ENCODE data around the gene DHX30. TPM values are rescaled to one million over a fixed set of nuclear protein-coding genes. Genes with fewer than 3 reads are reported as not detected.
A peak's percentile ranks its signal among the peaks of the same experiment; 100 is the strongest.
"Not testable (repeated sequence)": the region's sequence is repeated elsewhere in the genome, so short reads cannot be mapped to it uniquely, and the experiment has no call there.

Gene DHX30
- total RNA-seq, 1 donor from 2014 or later, result 25.8 TPM

DNA sequence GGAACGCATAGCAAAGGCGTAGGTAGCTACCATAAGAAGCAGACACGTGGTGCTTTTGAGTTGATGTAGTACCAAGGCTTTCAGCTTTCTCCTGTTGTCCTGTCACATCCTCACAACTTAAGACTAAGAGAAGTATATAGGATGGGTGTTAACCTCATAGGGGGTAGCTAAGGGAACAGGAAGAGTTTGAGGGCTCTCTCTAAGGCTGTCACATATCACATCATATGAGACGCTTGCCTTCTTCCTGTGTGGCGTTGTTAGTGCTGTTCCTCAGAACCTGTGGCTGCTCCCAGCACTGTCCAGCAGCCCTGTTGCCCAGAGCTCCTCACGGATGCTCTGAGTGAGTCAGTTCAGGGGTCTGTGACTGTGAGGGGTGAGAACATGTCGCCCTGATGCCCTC, 14.7 kb downstream of the DHX30 start:
- intact Hi-C loops (cut with DNase I), result no loop called here
- TF ChIP-seq, protein P1, sequence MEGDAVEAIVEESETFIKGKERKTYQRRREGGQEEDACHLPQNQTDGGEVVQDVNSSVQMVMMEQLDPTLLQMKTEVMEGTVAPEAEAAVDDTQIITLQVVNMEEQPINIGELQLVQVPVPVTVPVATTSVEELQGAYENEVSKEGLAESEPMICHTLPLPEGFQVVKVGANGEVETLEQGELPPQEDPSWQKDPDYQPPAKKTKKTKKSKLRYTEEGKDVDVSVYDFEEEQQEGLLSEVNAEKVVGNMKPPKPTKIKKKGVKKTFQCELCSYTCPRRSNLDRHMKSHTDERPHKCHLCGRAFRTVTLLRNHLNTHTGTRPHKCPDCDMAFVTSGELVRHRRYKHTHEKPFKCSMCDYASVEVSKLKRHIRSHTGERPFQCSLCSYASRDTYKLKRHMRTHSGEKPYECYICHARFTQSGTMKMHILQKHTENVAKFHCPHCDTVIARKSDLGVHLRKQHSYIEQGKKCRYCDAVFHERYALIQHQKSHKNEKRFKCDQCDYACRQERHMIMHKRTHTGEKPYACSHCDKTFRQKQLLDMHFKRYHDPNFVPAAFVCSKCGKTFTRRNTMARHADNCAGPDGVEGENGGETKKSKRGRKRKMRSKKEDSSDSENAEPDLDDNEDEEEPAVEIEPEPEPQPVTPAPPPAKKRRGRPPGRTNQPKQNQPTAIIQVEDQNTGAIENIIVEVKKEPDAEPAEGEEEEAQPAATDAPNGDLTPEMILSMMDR (IDR thresholded peaks at IDR 0.05), result no peak
- H3K9me3 ChIP-seq, result no peaks in the 10 kb centered on the region
- no peak overlapping the region for H3K4me3 ChIP-seq
- DNase-seq (ENCODE audit: low spot score in 2 of 2), result no peak
- no peak overlapping the region for H3K27ac ChIP-seq
- H3K4me1 ChIP-seq, result no peaks in the 10 kb centered on the region
- H3K36me3 ChIP-seq, result peaks cover 20 to 57% of the 10 kb centered on the region in 2 donors
- H3K27me3 ChIP-seq, result no peaks in the 10 kb centered on the region

DNA sequence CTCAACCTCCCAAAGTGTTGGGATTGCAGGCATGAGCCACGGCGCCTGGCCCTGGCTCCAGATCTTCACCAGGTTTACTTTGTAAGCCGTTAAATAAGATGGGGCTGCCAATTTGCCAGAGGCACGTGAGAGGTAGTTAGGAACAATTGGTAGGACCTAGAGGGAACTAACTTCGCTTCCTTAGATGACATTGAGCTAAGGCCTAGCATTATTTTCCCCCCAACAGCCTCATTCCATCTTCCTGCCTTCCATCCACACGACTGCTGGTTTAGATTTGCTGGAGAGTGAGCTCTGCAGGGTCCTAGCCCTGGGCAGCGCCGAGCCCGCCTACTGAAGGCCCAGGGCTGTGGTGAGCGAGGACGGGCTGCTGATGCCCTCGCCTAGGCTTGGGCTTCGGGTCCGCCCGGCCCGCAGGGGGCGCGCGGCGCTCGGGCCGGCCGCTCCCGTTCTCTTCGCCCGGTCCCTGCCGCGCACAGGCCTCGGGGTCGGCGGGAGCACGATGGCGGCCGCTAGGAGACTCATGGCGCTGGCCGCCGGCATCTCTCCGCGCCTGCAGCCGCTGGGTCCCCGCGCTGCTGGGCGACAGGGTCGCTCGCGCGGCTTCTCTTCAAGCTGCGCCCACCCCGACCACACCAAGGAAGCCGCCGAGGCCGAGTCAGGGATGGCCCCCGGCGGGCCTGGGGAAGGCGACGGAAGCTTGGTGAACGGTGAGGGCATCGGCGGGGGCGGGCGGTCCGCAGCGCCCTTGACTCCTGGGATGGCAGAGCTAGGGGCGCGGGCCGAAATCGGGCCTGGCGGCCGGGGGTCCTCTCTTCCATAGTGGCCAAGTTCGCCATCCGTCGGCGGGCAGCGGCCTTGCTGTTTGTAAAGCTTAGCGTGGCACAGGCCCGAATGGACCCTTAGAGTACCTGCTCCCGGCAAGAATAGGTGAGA, 21.9 kb downstream of the DHX30 start:
- Histone ChIP-seq H3K9me3 (no peaks in the 10 kb centered on the region), H3K4me1 (peaks cover 5 to 6% of the 10 kb centered on the region in 2 donors), H3K36me3 (peaks cover 30 to 51% of the 10 kb centered on the region in 2 donors), H3K27me3 (no peaks in the 10 kb centered on the region), H3K4me3 (peak overlapping the region; percentile 99 to 100), H3K27ac (peak overlapping the region; percentile 84 to 85)
- peak in 1 of 2 donors; percentile 86 for DNase-seq (ENCODE audit: low spot score in 2 of 2)
- intact Hi-C loops (cut with DNase I), result loop anchor here (2.0 kb wide), 1 partner anchor 22 kb away; the partner anchor contains the start of gene DHX30
- TF ChIP-seq, protein P1 (IDR thresholded peaks at IDR 0.05), result peak; percentile 66 to 94 (median 81)

DNA sequence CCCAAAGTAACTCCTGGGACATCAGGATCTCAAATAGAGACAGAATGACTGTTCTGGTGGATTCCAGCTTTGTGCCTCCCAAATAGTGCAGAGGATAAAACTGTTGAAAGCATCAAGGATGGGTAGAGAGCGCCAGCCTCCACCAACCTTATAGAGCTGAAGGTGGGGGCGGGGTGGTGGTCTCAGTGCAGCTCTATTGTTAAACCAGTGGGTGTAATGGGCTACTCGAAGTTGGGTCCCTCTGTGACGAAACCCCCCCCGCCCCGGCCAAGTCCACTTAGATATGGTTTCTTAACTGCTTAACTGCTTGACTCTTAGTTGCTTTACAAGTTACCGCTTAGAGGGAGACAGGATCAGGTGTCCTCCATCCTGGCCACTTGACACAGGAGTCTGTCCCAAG, 22.7 kb downstream of the DHX30 start:
- H3K4me3 ChIP-seq, result peak overlapping the region; percentile 99 to 100
- peaks cover 5 to 6% of the 10 kb centered on the region in 2 donors for H3K4me1 ChIP-seq
- intact Hi-C loops (cut with DNase I), result loop anchor here (2.0 kb wide), 1 partner anchor 23 kb away; the partner anchor contains the start of gene DHX30
- no peaks in the 10 kb centered on the region for H3K9me3 ChIP-seq
- TF ChIP-seq, protein P1 (IDR thresholded peaks at IDR 0.05), result no peak
- H3K36me3 ChIP-seq, result peaks cover 35 to 51% of the 10 kb centered on the region in 2 donors
- DNase-seq (ENCODE audit: low spot score in 2 of 2), result no peak
- peak overlapping the region; percentile 84 to 85 for H3K27ac ChIP-seq
- no peaks in the 10 kb centered on the region for H3K27me3 ChIP-seq

DNA sequence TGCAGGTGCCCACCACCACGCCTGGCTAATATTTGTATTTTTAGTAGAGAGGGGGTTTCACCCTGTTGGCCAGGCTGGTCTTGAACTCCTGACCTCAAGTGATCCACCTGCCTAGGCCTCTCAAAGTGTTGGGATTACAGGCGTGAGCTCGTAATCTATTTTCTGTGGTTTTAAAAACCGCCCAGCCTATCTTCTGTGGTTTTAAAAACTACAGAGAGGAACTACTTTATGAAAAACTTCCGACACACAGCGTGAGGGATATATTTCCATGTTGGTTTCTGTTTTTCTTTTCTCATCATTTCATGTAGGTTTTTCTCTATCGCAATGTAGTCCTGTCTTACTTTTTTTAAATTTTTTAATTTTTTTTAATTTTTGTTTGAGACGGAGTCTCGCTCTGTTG, 26.5 kb downstream of the DHX30 start:
- H3K4me1 ChIP-seq; H3K27me3 ChIP-seq; H3K27ac ChIP-seq; H3K4me3 ChIP-seq; DNase-seq (ENCODE audit: low spot score in 2 of 2); H3K9me3 ChIP-seq; intact Hi-C loops (cut with DNase I): not testable (repeated sequence)
- peaks cover 60 to 71% of the 10 kb centered on the region in 2 donors for H3K36me3 ChIP-seq

DNA sequence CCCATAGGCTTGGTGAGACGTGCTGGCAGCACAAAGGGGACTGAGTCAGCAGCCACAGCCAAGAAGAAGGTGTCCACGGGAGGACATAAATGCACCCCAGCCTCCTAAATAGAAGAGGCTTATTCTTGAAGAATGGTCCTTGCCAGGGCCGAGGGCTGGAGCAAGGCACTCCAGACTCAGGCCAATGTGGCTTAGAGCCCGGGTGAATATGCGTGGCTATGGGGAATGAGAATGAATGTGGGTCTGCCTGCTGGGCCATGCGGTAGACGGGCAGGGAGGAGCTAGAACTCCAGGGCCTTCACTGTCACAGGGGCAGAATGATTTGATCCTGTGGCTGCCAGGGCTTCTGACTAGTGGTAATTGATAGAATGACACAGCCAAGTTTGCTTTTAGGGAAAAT, 34.0 kb downstream of the DHX30 start:
- peak overlapping the region; percentile 14 to 43 for H3K27ac ChIP-seq
- H3K4me1 ChIP-seq, result no peaks in the 10 kb centered on the region
- intact Hi-C loops (cut with DNase I), result loop anchor here (2.0 kb wide), 2 partner anchors 154 to 314 kb away; no protein-coding TSS in a partner anchor
- TF ChIP-seq, protein P1 (IDR thresholded peaks at IDR 0.05), result no peak
- no peaks in the 10 kb centered on the region for H3K9me3 ChIP-seq
- H3K36me3 ChIP-seq, result peaks cover 60 to 79% of the 10 kb centered on the region in 2 donors
- DNase-seq (ENCODE audit: low spot score in 2 of 2), result no peak
- no peaks in the 10 kb centered on the region for H3K27me3 ChIP-seq
- no peak overlapping the region for H3K4me3 ChIP-seq

DNA sequence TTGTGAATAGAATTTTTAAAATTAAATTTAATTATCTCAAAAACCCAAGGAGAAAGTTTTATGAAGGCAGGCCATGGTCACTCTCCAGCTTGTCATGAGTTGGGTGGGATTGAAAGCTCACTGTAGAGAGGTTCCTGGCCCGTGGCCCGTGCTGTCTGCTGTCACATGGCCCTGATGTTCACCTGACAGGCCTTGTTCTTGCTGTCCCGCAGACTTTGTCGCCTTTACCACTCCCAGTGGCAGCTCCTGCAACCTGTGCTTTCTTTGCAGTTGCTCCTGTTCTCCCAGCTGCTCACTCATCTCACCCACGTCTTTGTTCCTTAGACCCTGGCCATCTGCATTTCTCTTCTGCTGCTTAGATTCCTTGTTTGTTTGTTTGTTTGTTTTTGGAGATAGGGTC, 35.6 kb downstream of the DHX30 start:
- intact Hi-C loops (cut with DNase I), result no loop called here
- H3K27ac ChIP-seq, result no peak overlapping the region
- no peaks in the 10 kb centered on the region for H3K27me3 ChIP-seq
- H3K36me3 ChIP-seq, result peaks cover 68 to 79% of the 10 kb centered on the region in 2 donors
- TF ChIP-seq, protein P1 (IDR thresholded peaks at IDR 0.05), result no peak
- no peak for DNase-seq (ENCODE audit: low spot score in 2 of 2)
- H3K4me1 ChIP-seq, result no peaks in the 10 kb centered on the region
- no peaks in the 10 kb centered on the region for H3K9me3 ChIP-seq
- no peak overlapping the region for H3K4me3 ChIP-seq

Data from ascending aorta (tissue), 2 donors.